ENCODE measurements around the gene IRF2BP1. TPM values are rescaled to one million over a fixed set of nuclear protein-coding genes. Genes with fewer than 3 reads are reported as not detected.

IRF2BP1 gene
- total and polyA plus RNA-seq, 2 of the 13 experiments (the other 11 are each of a cell fraction or from before 2014, with no cell fraction given), result 4.3 to 14.3 TPM

DNA sequence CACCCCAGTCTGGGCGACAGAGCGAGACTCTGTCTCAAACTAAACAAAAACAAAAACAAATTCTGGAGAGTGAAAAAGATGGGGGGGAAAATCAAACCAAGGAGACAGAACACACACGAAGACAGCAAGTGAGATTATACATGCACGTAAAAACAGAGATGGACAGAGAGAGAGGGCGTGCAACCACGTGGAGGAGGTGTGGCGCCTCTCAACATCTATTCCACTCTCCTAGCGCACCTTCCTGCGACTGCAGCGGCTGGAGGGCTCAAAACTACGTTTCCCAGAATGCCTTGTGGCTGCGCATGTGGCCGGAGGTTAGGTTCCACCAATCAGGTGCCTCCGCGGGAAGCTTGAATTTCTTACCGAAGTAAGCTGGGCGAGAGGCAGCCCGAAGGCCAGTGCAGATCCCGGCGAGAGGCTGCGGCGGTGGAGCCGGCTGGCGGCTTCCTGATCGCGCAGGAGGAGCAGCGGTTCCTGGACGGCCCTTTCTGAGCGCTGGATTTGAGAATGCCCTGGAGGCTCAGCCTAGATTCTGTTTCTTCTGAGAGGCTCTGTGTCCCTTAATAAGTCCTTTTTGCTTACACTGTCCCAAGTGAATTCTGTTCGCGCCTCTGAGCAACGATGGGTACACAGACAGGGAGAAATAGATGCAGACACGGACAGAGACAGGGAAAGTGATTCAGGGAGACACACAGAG is 41.8 kb upstream of the IRF2BP1 start (continued):
- TF ChIP-seq ATAD3A (CRISPR knock-in tag; IDR thresholded peaks at IDR 0.05) (no peak), CREM (IDR thresholded peaks at IDR 0.05) (peak; percentile 87), CREM (CRISPR knock-in tag; IDR thresholded peaks at IDR 0.05) (no peak), ZNF430 (CRISPR knock-in tag; IDR thresholded peaks at IDR 0.05) (no peak), XBP1 (CRISPR knock-in tag; IDR thresholded peaks at IDR 0.05) (no peak), ZFP82 (CRISPR knock-in tag; IDR thresholded peaks at IDR 0.05; ENCODE audit: borderline replicate concordance) (no peak), ZNF703 (CRISPR knock-in tag; IDR thresholded peaks at IDR 0.05; ENCODE audit: borderline replicate concordance) (no peak), GMEB1 (CRISPR knock-in tag; IDR thresholded peaks at IDR 0.05; ENCODE audit: borderline replicate concordance) (peak; percentile 86), ZNF281 (CRISPR knock-in tag; IDR thresholded peaks at IDR 0.05; ENCODE audit: borderline replicate concordance) (no peak), PAXIP1 (CRISPR knock-in tag; conservative IDR thresholded peaks at IDR 0.05) (no peak), NR2F6 (IDR thresholded peaks at IDR 0.05) (no peak), NR2F6 (CRISPR knock-in tag; IDR thresholded peaks at IDR 0.05) (peak; percentile 30; the same call in 1 of the 2 replicates), NFKB2 (CRISPR knock-in tag; IDR thresholded peaks at IDR 0.05; ENCODE audit: borderline replicate concordance) (no peak), ZNF12 (CRISPR knock-in tag; IDR thresholded peaks at IDR 0.05) (no peak), ZMYM4 (CRISPR knock-in tag; IDR thresholded peaks at IDR 0.05) (no peak; the same call in 1 of the 2 replicates)
- TF ChIP-seq, protein P1, sequence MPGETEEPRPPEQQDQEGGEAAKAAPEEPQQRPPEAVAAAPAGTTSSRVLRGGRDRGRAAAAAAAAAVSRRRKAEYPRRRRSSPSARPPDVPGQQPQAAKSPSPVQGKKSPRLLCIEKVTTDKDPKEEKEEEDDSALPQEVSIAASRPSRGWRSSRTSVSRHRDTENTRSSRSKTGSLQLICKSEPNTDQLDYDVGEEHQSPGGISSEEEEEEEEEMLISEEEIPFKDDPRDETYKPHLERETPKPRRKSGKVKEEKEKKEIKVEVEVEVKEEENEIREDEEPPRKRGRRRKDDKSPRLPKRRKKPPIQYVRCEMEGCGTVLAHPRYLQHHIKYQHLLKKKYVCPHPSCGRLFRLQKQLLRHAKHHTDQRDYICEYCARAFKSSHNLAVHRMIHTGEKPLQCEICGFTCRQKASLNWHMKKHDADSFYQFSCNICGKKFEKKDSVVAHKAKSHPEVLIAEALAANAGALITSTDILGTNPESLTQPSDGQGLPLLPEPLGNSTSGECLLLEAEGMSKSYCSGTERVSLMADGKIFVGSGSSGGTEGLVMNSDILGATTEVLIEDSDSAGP (CRISPR knock-in tag; IDR thresholded peaks at IDR 0.05; ENCODE audit: borderline replicate concordance), result peak; percentile 74
- TF ChIP-seq, protein P2, sequence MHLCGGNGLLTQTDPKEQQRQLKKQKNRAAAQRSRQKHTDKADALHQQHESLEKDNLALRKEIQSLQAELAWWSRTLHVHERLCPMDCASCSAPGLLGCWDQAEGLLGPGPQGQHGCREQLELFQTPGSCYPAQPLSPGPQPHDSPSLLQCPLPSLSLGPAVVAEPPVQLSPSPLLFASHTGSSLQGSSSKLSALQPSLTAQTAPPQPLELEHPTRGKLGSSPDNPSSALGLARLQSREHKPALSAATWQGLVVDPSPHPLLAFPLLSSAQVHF (CRISPR knock-in tag; IDR thresholded peaks at IDR 0.05), result peak; percentile 79; the same call in 1 of the 2 replicates
- TF ChIP-seq, protein P3, sequence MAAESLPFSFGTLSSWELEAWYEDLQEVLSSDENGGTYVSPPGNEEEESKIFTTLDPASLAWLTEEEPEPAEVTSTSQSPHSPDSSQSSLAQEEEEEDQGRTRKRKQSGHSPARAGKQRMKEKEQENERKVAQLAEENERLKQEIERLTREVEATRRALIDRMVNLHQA (CRISPR knock-in tag; IDR thresholded peaks at IDR 0.05), result no peak

Measured in HepG2 (cell line).